ENCODE measurements around the gene MIPOL1. TPM values are rescaled to one million over a fixed set of nuclear protein-coding genes. Genes with fewer than 3 reads are reported as not detected.

The MIPOL1 gene
- total and polyA plus RNA-seq, 9 donors, result 5.0 to 29.5 (median 20.5) TPM

GRCh38 chr14:37588956-37589714, 391.4 kb downstream of the MIPOL1 start:
- DNase-seq, result no peak
- no peak overlapping the region for H3K4me3 ChIP-seq
- intact Hi-C loops (cut with DNase I), result no loop called here
- TF ChIP-seq CTCF (IDR thresholded peaks at IDR 0.05), result no peak
- TF ChIP-seq EP300 (IDR thresholded peaks at IDR 0.05), result no peak
- TF ChIP-seq POLR2A (IDR thresholded peaks at IDR 0.05), result no peak
- H3K36me3 ChIP-seq, result no peaks in the 10 kb centered on the region
- no peak overlapping the region for H3K27ac ChIP-seq
- 18 to 19% (median 19%) methylated on average over 16 of the region's 16 CpGs for WGBS, 3 donors
- H3K9me3 ChIP-seq, result peaks cover 0 to 3% of the 10 kb centered on the region in 2 donors
- H3K4me1 ChIP-seq (ENCODE audit: insufficient read depth), result peaks cover 3% of the 10 kb centered on the region
- H3K27me3 ChIP-seq, result peaks cover 5% of the 10 kb centered on the region

- intact Hi-C loops (cut with DNase I), result no loop called here
- no peak for TF ChIP-seq POLR2A (IDR thresholded peaks at IDR 0.05)
- Histone ChIP-seq H3K27ac (no peak overlapping the region), H3K36me3 (no peaks in the 10 kb centered on the region), H3K9me3 (peaks cover 0 to 3% of the 10 kb centered on the region in 2 donors), H3K4me3 (no peak overlapping the region), H3K27me3 (peaks cover 5% of the 10 kb centered on the region), H3K4me1 (ENCODE audit: insufficient read depth) (peaks cover 5% of the 10 kb centered on the region)
- no peak for DNase-seq
- WGBS, 3 donors, result 16 to 26% (median 20%) methylated on average over 6 of the region's 6 CpGs
Measured at GRCh38 chr14:37589715-37590427, 392.1 kb downstream of the MIPOL1 start.

GRCh38 chr14:37590428-37591139, 392.8 kb downstream of the MIPOL1 start:
- intact Hi-C loops (cut with DNase I), result no loop called here
- no peak overlapping the region for H3K27ac ChIP-seq
- peaks cover 5% of the 10 kb centered on the region for H3K27me3 ChIP-seq
- no peak overlapping the region for H3K4me3 ChIP-seq
- peaks cover 0 to 3% of the 10 kb centered on the region in 2 donors for H3K9me3 ChIP-seq
- WGBS, 3 donors, result 21 to 23% (median 22%) methylated on average over 4 of the region's 4 CpGs
- no peak for DNase-seq
- no peaks in the 10 kb centered on the region for H3K36me3 ChIP-seq
- TF ChIP-seq POLR2A (IDR thresholded peaks at IDR 0.05), result no peak
- TF ChIP-seq CTCF (IDR thresholded peaks at IDR 0.05), result no peak
- TF ChIP-seq EP300 (IDR thresholded peaks at IDR 0.05), result no peak
- H3K4me1 ChIP-seq (ENCODE audit: insufficient read depth), result peaks cover 5% of the 10 kb centered on the region

- WGBS, 3 donors, result 4 to 5% (median 4%) methylated on average over 40 to 45 of the region's 45 CpGs
- DNase-seq, result no peak
- TF ChIP-seq EP300 (IDR thresholded peaks at IDR 0.05) (no peak), POLR2A (IDR thresholded peaks at IDR 0.05) (no peak), CTCF (IDR thresholded peaks at IDR 0.05) (no peak)
- intact Hi-C loops (cut with DNase I), result no loop called here
- H3K9me3 ChIP-seq, result peaks cover 0 to 3% of the 10 kb centered on the region in 2 donors
- peaks cover 5% of the 10 kb centered on the region for H3K27me3 ChIP-seq
- no peaks in the 10 kb centered on the region for H3K36me3 ChIP-seq
- peaks cover 9% of the 10 kb centered on the region for H3K4me1 ChIP-seq (ENCODE audit: insufficient read depth)
- H3K4me3 ChIP-seq, result peak overlapping the region; percentile 20
- H3K27ac ChIP-seq, result no peak overlapping the region
Measured at GRCh38 chr14:37591311-37591940, 393.7 kb downstream of the MIPOL1 start.

Data from ovary (tissue), 9 donors.